K562 (cell line): ENCODE data around the gene HRAS. TPM values are rescaled to one million over a fixed set of nuclear protein-coding genes. Genes with fewer than 3 reads are reported as not detected.

ENCODE experiments used
- ATF2 ChIP-seq: sonication (generic); formaldehyde crosslinking; IDR thresholded peaks from 2 replicates; pipeline ENCODE4 v1.8.1; 2022; ENCODE audit warnings: missing genetic modification reagents
- ATF6 ChIP-seq: sonication (generic); formaldehyde crosslinking; IDR thresholded peaks from 2 replicates; pipeline ENCODE4 v1.4.0; 2020; ENCODE audit warnings: mild to moderate bottlenecking, missing genetic modification reagents
- CSDE1 ChIP-seq, 2 experiments: fragments of 450-650 bp; IDR thresholded peaks; 2 replicates each; pipeline ENCODE4 v1.6.1; 2016; ENCODE audit warnings: mild to moderate bottlenecking in 1 of 2
- EHMT2 ChIP-seq: fragments of 450-650 bp; IDR thresholded peaks from 2 replicates; pipeline ENCODE4 v1.6.1; 2018; ENCODE audit warnings: antibody characterized with exemption
- FOXK1 ChIP-seq: sonication (generic); formaldehyde crosslinking; IDR thresholded peaks from 2 replicates; pipeline ENCODE4 v1.8.0; 2022; ENCODE audit warnings: missing genetic modification reagents, mild to moderate bottlenecking, borderline replicate concordance
- FOXM1 ChIP-seq, 2 experiments: fragments of 450-650 bp in 1 of 2; sonication (generic) in 1 of 2; formaldehyde crosslinking in 1 of 2; IDR thresholded peaks; 2 replicates each; pipeline versions ENCODE4 v1.6.1 to v1.9.0; 2017 to 2022; ENCODE audit warnings: low read depth in 2 of 2, mild to moderate bottlenecking in 2 of 2, missing genetic modification reagents in 1 of 2, moderate library complexity in 1 of 2
- FOXP1 ChIP-seq: sonication (generic); formaldehyde crosslinking; IDR thresholded peaks from 2 replicates; pipeline ENCODE4 v1.8.0; 2022; ENCODE audit warnings: mild to moderate bottlenecking, missing genetic modification reagents
- GTF2F1 ChIP-seq: IDR thresholded peaks from 2 replicates; pipeline ENCODE4 v1.6.1; 2011; ENCODE audit warnings: low read depth, low read length, improper control_type of control experiment
- HDAC8 ChIP-seq: fragments of 450-650 bp; IDR thresholded peaks from 2 replicates; pipeline ENCODE4 v1.6.1; 2016; ENCODE audit warnings: mild to moderate bottlenecking, missing genetic modification characterization, moderate library complexity, missing compliant biosample characterization
- MCM5 ChIP-seq: fragments of 450-650 bp; IDR thresholded peaks from 2 replicates; pipeline ENCODE4 v1.6.1; 2016; ENCODE audit warnings: low read depth
- NR1H2 ChIP-seq: sonication (generic); formaldehyde crosslinking; IDR thresholded peaks from 2 replicates; pipeline ENCODE4 v1.4.0; 2020; ENCODE audit warnings: mild to moderate bottlenecking, missing genetic modification reagents
- PHB2 ChIP-seq: fragments of 450-650 bp; IDR thresholded peaks from 2 replicates; pipeline ENCODE4 v1.6.1; 2017; ENCODE audit warnings: low read depth
- POLR2G ChIP-seq: fragments of 200-400 bp; formaldehyde crosslinking; IDR thresholded peaks from 2 replicates; pipeline ENCODE4 v1.6.1; 2017; ENCODE audit warnings: low read depth, mild to moderate bottlenecking, antibody characterized with exemption, low read length, moderate library complexity
- RBM15 ChIP-seq: fragments of 200-400 bp; formaldehyde crosslinking; IDR thresholded peaks from 2 replicates; pipeline ENCODE4 v1.6.1; 2018; ENCODE audit warnings: mild to moderate bottlenecking, low read length, moderate library complexity; ENCODE audit not compliant: insufficient read depth
- SETDB1 ChIP-seq: IDR thresholded peaks from one replicate; pipeline ENCODE4 v1.6.1; 2012; ENCODE audit warnings: low read length, control low read depth, inconsistent platforms
- SMAD1 ChIP-seq: fragments of 150-350 bp; IDR thresholded peaks from 2 replicates; pipeline ENCODE4 v1.6.1; 2014; ENCODE audit warnings: low read length, low read depth; ENCODE audit not compliant: partially characterized antibody
- SMARCB1 ChIP-seq: IDR thresholded peaks from 2 replicates; pipeline ENCODE4 v1.6.1; 2011; ENCODE audit warnings: improper control_type of control experiment, low read depth; ENCODE audit not compliant: insufficient read length
- XRCC4 ChIP-seq: IDR thresholded peaks from one replicate; pipeline ENCODE4 v1.6.1; 2011; ENCODE audit not compliant: insufficient read depth, insufficient read length; ENCODE audit errors: extremely low read depth
- YBX1 ChIP-seq: fragments of 450-650 bp; IDR thresholded peaks from 2 replicates; pipeline ENCODE4 v1.7.1; 2016; ENCODE audit warnings: mild to moderate bottlenecking
- ZBTB1 ChIP-seq: sonication (generic); formaldehyde crosslinking; IDR thresholded peaks from 2 replicates; pipeline ENCODE4 v1.8.1; 2023; ENCODE audit warnings: missing genetic modification reagents, low read depth, mild to moderate bottlenecking, borderline replicate concordance
- ZC3H4 ChIP-seq: sonication (generic); formaldehyde crosslinking; IDR thresholded peaks from 2 replicates; pipeline ENCODE4 v1.9.0; 2021; ENCODE audit warnings: missing genetic modification reagents, borderline replicate concordance
- ZNF121 ChIP-seq: sonication (generic); formaldehyde crosslinking; conservative IDR thresholded peaks from 2 replicates; pipeline ENCODE4 v1.8.0; 2022; ENCODE audit warnings: missing genetic modification reagents
- ZNF143 ChIP-seq: sonication (generic); formaldehyde crosslinking; IDR thresholded peaks from 2 replicates; pipeline ENCODE4 v1.9.0; 2022; ENCODE audit warnings: mild to moderate bottlenecking, missing genetic modification reagents
- ZNF197 ChIP-seq: fragments of 200-800 bp; sonication (Bioruptor generic); IDR thresholded peaks from 2 replicates; pipeline ENCODE4 v1.6.1; 2016; ENCODE audit warnings: low read depth, missing genetic modification characterization, missing compliant biosample characterization
- ZNF239 ChIP-seq: fragments of 250-450 bp; sonication (Bioruptor Pico); IDR thresholded peaks from 2 replicates; pipeline ENCODE4 v1.4.0; 2020; ENCODE audit warnings: mild to moderate bottlenecking
- ZNF311 ChIP-seq: fragments of 250-450 bp; sonication (Bioruptor Pico); IDR thresholded peaks from 2 replicates; pipeline ENCODE4 v1.4.0; 2020; ENCODE audit warnings: mild to moderate bottlenecking, moderate library complexity
- ZZZ3 ChIP-seq: fragments of 450-650 bp; IDR thresholded peaks from 2 replicates; pipeline ENCODE4 v1.6.1; 2016; ENCODE audit warnings: antibody characterized with exemption, mild to moderate bottlenecking, moderate library complexity
- polyA plus RNA-seq, 8 experiments: library from polyadenylated mRNA; depleted of rRNA in 4 of 8; stranded (reverse) in 5 of 8; unstranded in 3 of 8; fragments of >200 nt; fragmentation: Nextera tagmentation in 2 of 8; fragmentation: Illumina TruSeq in 1 of 8; extraction: Ambion mirVana in 2 of 8; extraction: Trizol in 1 of 8; gene quantifications; 2 replicates each; pipeline versions ENCODE4 v1.2.1 to v1.2.3, GENCODE V29; 2011 to 2014; ENCODE audit warnings: inconsistent platforms in 1 of 8, missing spikeins in 1 of 8
- total RNA-seq, 7 experiments: library from RNA; depleted of rRNA in 6 of 7; stranded (reverse); fragments of >200 nt in 6 of 7; fragmentation: Illumina TruSeq in 2 of 7; extraction: Trizol in 2 of 7; gene quantifications; 2 replicates each; pipeline versions ENCODE4 v1.2.1 to v1.2.3, GENCODE V29; 2011 to 2021; ENCODE audit warnings: low replicate concordance in 1 of 7

Gene HRAS
- total and polyA plus RNA-seq, 9 of the 15 experiments (the other 6 are each of a cell fraction or from before 2014, with no cell fraction given) = 2.8 to 73.5 (median 29.6) TPM

GRCh38 chr11:506238-506994 is 29.0 kb downstream of the HRAS start (continued):
- TF ChIP-seq ZZZ3 (no peak; the same call in 1 of the 2 replicates), POLR2G (peak; percentile 88), ZC3H4 (CRISPR knock-in tag) (no peak), ZNF239 (CRISPR knock-in tag) (peak; percentile 20; the same call in 1 of the 2 replicates), GTF2F1 (no peak), SETDB1 (no peak), ZNF311 (no peak), YBX1 (no peak), SMARCB1 (no peak), CSDE1 (IDR thresholded peaks at IDR 0.05) (no peak), ZNF197 (CRISPR knock-in tag) (no peak), PHB2 (no peak), HDAC8 (tag) (no peak), EHMT2 (no peak), ZNF121 (no peak), MCM5 (no peak), ZNF143 (no peak), ATF6 (CRISPR knock-in tag) (peak; percentile 68; the same call in 1 of the 2 replicates), FOXK1 (CRISPR knock-in tag) (no peak), ATF2 (CRISPR knock-in tag) (no peak), RBM15 (no peak), XRCC4 (no peak), FOXP1 (CRISPR knock-in tag) (peak; percentile 63; the same call in 1 of the 2 replicates), ZBTB1 (CRISPR knock-in tag) (no peak; the same call in 1 of the 2 replicates), NR1H2 (no peak), FOXM1 (IDR thresholded peaks at IDR 0.05; ENCODE audit: low read depth) (no peak), FOXM1 (CRISPR knock-in tag; IDR thresholded peaks at IDR 0.05; ENCODE audit: low read depth) (no peak), SMAD1 (peak; percentile 30)
